HG03108 (cell line): Measurements from ENCODE around the gene GLCE.
"Not testable (repeated sequence)": the region's sequence is repeated elsewhere in the genome, so short reads cannot be mapped to it uniquely, and the experiment has no call there.

Source experiments
- ATAC-seq: cut with Tn5 transposase; IDR thresholded peaks from one replicate; pipeline ENCODE4 v1.9.1; 2021; ENCODE audit warnings: moderate library complexity; ENCODE audit not compliant: unreplicated experiment

Gene GLCE

DNA sequence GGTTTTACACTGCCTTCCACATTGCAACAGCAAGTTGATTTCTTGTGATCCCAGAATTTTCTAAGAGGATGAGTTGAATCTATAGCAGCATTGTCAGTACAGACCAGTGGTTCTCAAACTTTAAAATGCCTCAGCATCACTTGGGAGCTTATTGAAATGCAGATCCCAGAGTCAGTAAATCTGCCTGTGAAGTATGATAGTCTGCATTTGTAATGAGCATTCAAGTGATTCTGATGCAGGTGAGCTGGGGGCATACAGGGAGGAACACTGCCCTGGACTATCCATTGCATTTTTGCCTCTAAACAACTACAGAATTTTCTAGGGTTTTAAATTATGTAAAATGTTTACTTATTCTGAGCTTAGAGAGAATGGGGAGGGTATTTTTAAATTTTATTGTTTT is 110.8 kb downstream of the GLCE start:
- no peak for ATAC-seq

- no peak for ATAC-seq
These were observed 111.7 kb downstream of the GLCE start for GRCh38 chr15:69272139-69272538.

DNA sequence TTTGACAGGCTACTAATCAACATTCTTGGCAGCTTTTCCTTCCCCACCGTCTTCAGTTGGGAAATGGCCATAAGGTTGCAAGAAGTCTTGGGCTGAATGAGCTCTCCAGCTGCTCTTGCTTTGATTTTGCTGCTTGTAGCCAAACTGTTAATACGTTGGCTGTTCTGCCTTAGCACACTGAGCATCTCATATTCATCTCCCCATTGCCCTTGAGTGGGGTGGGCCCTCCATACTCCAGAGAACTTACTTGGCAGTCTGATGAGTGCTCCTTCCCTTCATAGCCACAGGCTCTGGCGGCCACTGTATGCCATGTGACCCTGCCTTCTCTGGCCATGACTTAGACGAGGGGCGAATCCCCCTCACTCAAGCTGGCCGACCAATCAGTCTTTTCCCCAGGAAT is 112.5 kb downstream of the GLCE start:
- ATAC-seq, result no peak

DNA sequence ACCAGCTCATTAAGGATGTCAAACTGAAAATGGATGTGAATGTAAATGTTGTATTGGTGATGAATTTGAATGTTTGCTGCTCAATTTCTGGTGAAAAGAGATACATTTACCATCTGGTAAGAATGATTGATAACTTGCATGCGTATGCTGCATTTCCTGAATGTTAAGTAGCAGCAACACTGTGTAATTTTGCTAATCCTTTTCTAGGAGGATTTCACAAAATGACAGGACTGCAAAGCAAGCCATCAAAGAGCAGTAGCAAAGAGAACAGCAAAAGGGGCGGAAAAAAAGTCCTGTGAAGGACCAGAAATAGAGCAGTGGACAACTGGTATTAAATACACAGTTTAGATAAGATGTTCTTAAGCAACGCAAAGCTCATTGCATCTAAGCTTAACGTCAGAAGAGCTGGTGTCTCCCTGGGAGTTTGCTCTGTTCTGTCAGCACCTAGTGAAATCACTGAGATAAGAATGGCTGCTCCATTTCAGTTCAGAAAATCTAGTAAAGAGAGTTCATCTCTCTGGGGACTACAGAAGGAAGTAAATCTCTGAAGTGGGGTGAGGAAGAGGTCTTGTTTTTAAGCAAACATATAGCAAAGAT is 114.7 kb downstream of the GLCE start:
- ATAC-seq, result no peak

DNA sequence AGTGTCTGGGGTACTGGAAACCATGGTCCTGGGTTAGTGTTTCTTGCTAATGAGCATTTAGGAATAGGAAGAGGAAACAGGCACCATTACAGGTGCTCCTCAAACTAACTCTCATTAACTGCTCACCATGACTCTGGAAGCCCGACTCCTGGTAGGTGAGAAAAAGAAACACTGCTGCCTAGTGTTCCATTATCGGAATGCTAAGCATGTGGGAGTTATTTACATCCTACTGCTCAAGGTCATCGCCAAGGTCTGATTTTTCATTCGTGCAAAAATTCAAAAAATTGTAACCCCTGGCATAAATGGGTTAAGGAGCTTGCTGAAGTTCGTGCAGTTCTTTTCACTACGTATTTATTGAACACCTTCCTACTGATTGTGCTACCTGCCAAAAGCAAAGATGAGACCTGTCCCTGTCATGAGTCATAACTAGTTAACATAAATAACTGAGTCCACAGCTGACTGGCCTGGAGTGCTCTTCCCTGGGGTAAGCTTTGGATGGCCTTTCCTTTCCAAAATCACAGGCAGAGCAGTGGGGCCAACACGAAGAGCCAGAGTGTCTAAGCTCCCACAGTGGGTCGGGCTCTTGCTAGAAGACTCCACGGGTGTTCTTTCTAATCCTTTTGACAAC is 115.6 kb downstream of the GLCE start:
- ATAC-seq, result no peak

DNA sequence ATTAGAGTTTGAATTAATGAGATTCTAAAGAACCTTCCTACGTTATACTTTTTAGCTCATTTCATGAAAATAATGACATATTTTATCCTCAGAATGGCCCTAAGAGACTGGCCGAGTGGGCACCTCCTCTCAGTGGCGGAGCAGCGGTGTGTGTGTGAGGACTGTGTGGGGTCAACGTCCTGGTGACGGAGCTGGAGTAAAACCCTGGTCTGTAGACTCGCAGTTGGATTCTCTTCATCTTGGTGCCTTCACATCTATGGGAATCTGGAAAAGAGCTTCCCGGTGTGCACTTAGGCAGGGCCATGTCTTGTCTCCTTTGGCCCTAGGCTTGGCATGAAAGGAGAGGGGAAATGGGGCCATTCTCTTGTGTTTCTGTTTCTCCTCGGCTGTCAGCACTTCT is 116.9 kb downstream of the GLCE start:
- no peak for ATAC-seq

DNA sequence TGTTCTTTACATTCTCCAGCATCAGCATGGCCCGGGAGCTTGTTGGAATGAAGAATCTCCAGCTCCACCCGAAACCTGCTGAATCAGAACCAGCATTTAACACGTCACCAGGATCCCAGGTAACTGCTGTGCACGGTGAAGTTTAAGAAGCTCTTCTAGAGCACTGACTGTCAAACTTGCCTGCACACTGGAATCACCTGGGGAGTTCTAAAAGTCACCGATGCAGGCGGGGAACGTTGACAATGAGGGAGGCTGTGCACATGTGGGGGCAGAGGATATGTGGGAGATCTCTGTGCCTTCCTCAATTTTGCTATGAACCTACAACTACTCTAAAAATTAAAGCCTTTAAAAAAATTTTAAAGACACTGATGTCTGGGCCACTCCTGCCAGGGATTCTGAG is 119.2 kb downstream of the GLCE start:
- ATAC-seq, result no peak

DNA sequence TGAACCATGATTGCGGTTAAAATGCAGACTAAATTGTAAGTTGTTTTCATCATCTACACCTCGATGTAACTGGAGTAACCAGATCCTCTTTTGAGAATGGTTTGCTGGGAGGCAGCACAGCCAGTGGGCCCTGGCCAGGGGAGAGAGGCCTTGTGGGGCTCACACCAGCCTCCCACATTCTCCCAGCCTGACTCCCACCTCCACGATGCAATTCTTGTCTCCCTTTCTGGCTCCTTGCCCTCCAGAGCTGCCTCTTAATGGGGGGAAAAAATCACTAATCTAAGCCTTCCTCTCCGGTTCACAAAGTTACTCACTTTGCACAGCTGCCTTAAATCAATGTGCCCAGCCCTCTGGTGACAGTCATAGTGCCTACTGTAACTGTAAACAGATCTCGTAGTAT is 120.3 kb downstream of the GLCE start:
- ATAC-seq, result no peak

GRCh38 chr15:69282104-69282743 is 121.8 kb downstream of the GLCE start:
- ATAC-seq, result no peak

GRCh38 chr15:69285834-69286233 is 125.4 kb downstream of the GLCE start:
- ATAC-seq, result no peak

DNA sequence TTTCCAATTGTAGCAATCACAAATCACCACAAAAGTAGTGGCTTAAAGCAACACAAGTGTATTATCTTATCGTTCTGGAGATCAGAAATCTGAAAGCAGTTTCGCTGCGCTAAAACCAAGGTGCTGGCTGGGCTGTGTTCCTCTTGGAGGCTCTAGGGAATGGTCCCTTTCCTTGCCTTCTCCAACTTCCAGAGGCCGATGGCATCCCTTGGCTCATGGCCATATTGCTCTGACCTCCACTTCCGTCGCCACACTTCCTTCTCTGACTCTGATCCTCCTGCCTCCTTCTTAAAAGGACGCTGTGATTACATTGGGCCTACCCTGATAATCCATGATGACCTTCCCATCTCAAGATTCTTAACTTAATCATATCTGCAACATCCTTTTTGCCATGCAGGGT is 127.6 kb downstream of the GLCE start:
- no peak for ATAC-seq

DNA sequence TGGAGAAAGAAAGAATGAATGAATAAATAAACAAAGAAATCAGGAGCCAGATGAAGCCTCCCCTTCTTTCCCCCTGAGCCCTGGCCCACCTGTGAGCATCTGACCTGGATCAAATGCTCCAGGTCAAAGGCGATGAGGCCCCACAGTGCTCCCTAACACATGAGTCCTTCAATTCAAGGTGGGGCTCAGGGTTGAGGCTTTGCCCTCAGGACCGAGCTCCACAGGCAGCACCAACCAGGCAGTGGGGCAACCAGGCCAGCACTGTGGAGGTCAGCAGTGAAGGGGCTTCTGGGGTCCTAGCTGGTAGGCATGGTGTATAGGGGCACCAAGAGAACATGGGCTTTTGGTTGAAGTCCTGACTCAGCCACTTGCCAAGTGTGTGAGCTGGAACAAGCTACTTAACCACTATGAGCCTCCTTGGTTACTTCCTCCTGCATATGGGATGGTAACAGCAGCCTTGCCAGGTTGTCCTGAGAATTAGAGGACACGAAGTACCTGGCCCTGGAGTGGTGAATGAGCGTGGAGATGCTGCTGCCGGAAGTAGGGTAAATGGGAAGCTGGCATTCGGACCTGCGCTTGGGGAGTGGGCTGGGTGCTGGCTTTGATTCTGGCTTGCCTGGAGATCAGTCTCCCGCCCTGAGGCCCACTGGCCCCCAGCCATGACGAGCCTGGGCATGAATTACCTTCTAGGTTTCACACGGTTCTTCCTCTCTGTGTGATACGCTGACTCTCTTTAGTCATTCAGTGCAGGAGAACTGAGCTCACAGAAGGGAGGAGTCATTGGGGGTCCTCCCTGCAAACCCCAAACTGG is 128.3 kb downstream of the GLCE start:
- no peak for ATAC-seq

- ATAC-seq, result no peak
These were observed 129.1 kb downstream of the GLCE start for GRCh38 chr15:69289342-69290146.

GRCh38 chr15:69290346-69291164 is 130.1 kb downstream of the GLCE start:
- no peak for ATAC-seq

- not testable (repeated sequence) for ATAC-seq
These were observed 131.2 kb downstream of the GLCE start for GRCh38 chr15:69291651-69292050.

- ATAC-seq, result no peak
These were observed 132.5 kb downstream of the GLCE start for GRCh38 chr15:69292826-69293420.

- no peak for ATAC-seq
These were observed 133.5 kb downstream of the GLCE start for GRCh38 chr15:69293741-69294615.

GRCh38 chr15:69296606-69297005 is 136.2 kb downstream of the GLCE start:
- ATAC-seq, result no peak
